Choroid plexus epithelial cell (primary cell): Measurements from ENCODE around the gene LMAN1.

Experiments used
- DNase-seq: peaks from one replicate; pipeline ENCODE4 v3.0.0-alpha.2; 2010; ENCODE audit warnings: low read depth
- H3K4me3 ChIP-seq: 2 replicates; pipeline ENCODE4 v1.5.1; 2011; ENCODE audit warnings: low read depth, mild to moderate bottlenecking, control low read depth, low read length, moderate library complexity
- TF ChIP-seq, protein P1 (sequence below): conservative IDR thresholded peaks from 2 replicates; pipeline ENCODE4 v1.5.1; 2011; ENCODE audit warnings: low read depth, mild to moderate bottlenecking, control low read depth, inconsistent platforms, low read length, moderate library complexity

Gene LMAN1

DNA sequence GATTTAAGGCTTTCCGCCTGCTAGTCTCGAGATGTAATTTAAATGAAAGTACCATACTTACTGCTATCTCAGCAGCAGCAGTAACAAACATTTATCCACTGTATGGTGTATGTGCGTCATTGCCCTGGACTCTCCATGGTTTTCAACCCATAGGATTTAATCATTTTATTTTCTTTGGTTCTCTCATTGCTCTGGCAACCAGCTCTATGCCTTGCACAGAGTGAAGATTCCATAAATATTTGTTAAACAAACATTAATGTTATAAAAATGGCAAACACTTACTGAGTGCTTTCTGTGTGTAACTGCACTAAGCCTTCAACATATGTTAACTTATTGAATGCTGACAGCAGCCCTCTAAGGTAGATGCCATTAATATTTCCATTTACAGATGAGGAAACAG lies 1.3 kb upstream of the LMAN1 start:
- DNase-seq: no peak
- no peak overlapping the region for H3K4me3 ChIP-seq
- TF ChIP-seq, protein P1, sequence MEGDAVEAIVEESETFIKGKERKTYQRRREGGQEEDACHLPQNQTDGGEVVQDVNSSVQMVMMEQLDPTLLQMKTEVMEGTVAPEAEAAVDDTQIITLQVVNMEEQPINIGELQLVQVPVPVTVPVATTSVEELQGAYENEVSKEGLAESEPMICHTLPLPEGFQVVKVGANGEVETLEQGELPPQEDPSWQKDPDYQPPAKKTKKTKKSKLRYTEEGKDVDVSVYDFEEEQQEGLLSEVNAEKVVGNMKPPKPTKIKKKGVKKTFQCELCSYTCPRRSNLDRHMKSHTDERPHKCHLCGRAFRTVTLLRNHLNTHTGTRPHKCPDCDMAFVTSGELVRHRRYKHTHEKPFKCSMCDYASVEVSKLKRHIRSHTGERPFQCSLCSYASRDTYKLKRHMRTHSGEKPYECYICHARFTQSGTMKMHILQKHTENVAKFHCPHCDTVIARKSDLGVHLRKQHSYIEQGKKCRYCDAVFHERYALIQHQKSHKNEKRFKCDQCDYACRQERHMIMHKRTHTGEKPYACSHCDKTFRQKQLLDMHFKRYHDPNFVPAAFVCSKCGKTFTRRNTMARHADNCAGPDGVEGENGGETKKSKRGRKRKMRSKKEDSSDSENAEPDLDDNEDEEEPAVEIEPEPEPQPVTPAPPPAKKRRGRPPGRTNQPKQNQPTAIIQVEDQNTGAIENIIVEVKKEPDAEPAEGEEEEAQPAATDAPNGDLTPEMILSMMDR: no peak

DNA sequence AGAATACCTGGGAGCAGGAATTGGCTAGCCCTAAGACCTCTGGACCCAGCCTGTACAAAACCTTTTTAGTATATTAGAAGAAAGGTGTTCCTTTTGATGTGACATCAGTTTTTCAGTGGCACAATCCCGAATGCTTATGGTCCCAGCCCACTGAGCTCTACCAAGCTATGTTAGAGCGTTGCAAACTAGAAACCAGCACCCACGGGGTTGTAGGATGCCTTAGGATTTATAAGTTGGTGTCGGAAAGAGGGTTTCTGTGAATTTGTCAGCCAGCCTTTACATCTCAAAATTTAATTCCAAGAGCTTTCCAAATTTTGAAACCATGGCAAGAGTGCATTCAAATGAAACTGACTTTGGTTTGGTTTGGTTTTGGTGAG lies 499 bp upstream of the LMAN1 start:
- no peak for DNase-seq
- TF ChIP-seq, protein P1: no peak
- peak overlapping the region; percentile 95 for H3K4me3 ChIP-seq

DNA sequence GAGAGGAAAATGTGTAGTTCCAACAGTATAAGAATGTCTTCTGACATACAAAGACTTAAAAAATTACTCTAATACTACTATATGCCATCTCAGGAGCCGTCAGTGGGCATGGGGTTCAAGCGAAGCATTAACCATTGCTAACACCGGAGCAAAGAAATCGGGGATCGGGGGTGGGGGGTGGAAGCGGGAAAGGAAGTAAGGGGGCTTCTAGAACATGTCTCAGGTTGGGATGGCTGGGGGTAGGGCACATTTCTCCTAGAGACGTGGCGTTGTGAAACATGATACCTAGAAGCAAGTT lies 702 bp downstream of the LMAN1 start:
- peak overlapping the region; percentile 95 for H3K4me3 ChIP-seq
- TF ChIP-seq, protein P1: no peak
- peak; percentile 82 for DNase-seq

DNA sequence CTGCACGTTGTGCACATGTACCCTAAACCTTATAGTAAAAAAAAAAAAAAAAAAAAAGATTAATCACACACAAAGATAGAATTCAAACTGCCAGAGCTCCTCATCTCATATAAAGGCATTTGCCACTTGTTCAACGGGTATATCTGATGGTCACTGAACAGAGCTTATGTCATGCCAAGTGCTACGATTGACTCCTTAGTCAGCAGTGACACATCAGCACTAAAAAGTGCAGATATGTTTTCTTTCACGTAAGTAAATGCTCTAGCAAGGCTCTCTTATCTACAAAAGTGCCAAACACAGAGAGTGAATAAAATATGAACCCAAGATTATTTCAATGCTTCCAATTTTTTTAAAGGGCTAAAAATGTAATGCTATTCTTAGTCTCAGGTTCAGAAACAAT lies 1.1 kb downstream of the LMAN1 start:
- TF ChIP-seq, protein P1: no peak
- DNase-seq: peak; percentile 62
- H3K4me3 ChIP-seq: peak overlapping the region; percentile 95

DNA sequence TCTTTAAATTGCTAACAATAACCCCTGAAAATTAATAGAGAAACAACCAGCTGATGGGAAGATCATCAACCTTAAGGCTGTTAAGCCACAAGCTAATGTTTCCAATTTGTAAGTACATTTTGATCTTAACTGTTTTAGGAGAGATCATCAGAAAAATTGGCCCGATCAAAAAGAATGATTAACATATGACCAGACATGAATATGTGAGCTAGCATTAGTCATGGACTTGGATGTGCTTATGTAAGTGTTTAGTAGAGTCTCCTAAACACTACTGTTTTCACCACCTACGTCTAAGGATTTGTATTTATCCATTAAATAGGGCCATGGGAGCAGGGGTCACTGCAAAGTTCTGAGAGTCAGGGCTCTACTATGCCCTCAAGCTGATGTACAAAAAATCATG lies 4.3 kb downstream of the LMAN1 start:
- TF ChIP-seq, protein P1: no peak
- H3K4me3 ChIP-seq: no peak overlapping the region
- no peak for DNase-seq

DNA sequence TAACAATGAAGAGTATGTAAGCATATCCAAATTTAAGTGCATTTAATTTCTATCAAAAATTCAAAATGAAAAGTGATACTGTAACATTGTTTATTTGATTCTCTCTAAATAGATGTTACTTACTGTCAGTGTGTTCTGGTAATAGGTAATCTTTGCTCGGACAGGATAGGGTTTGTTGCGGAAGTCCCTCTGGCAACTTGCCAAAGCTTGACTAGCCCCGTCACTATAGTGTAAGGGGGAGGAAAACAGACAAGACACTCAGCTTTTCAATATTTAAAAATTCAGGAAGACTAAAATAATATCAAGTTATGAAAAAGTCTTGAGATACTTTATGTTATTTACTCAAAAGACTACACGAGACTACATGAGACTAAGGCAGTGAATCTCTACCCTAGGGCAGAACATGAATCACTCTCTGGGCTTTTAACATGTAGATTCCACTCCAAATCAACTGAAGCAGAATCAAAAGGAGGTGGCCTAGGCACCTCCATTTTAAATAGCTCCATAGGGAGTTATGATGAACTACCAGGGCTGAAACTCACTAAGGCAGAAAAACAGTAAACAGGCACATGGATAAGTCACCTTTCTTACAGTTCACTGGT lies 5.9 kb downstream of the LMAN1 start:
- H3K4me3 ChIP-seq: no peak overlapping the region
- TF ChIP-seq, protein P1: no peak
- DNase-seq: peak; percentile 18

DNA sequence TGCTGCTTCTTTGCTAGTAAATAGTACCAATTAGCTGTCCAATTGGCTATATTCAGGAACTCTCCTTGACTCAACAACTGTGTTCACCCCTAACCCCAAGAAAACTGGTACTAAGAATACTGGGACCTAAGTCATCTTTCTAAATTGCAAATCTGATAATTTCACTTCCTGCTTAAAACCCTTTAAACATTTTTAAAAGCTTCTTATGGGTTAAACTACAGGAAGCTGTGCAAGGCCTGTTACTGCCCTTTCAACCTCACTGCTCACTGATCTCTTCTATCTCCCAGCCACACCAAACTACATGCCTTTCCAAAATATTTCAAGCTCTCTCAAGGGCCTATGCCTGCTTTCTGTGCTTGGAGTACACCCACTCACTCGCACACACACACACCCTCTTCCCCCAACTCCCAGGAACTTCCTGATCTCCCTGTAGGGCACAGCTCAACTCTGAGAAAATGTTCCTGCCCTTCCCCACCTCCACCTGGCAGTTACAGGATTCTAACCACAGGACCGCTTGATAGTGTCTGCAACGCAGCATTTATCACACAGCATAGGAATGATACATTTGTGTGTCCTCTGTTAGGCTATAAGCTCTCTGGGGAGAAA lies 6.7 kb downstream of the LMAN1 start:
- H3K4me3 ChIP-seq: no peak overlapping the region
- DNase-seq: no peak
- TF ChIP-seq, protein P1: no peak
